Mucosa of rectum (tissue), 2 donors: ENCODE measurements around the gene KRTAP29-1.

Experiments used
- H3K27ac ChIP-seq, 2 donors: one replicate each; pipeline ENCODE4 v1.7.0; 2013; ENCODE audit warnings: inconsistent platforms in 2 of 2, low read depth in 2 of 2, low read length in 2 of 2
- H3K27me3 ChIP-seq, 2 donors: one replicate each; pipeline ENCODE4 v1.7.0; 2013; ENCODE audit warnings: low read length in 2 of 2; ENCODE audit not compliant: control insufficient read depth in 2 of 2, insufficient read depth in 2 of 2
- H3K36me3 ChIP-seq, 2 donors: one replicate each; pipeline ENCODE4 v1.7.0; 2013; ENCODE audit warnings: low read length in 2 of 2; ENCODE audit not compliant: control insufficient read depth in 2 of 2, insufficient read depth in 2 of 2
- H3K4me1 ChIP-seq, 2 donors: one replicate each; pipeline ENCODE4 v1.7.0; 2013; ENCODE audit warnings: low read length in 2 of 2, mild to moderate bottlenecking in 1 of 2; ENCODE audit not compliant: control insufficient read depth in 2 of 2, insufficient read depth in 2 of 2
- H3K4me3 ChIP-seq, 2 donors: one replicate each; pipeline ENCODE4 v1.7.0; 2013; ENCODE audit warnings: low read length in 2 of 2
- H3K9ac ChIP-seq, 2 donors: one replicate each; pipeline ENCODE4 v1.7.0; 2013; ENCODE audit warnings: low read length in 2 of 2, low read depth in 1 of 2, mild to moderate bottlenecking in 1 of 2
- H3K9me3 ChIP-seq, 2 donors: one replicate each; pipeline ENCODE4 v1.7.0; 2013; ENCODE audit warnings: low read length in 2 of 2; ENCODE audit not compliant: control insufficient read depth in 2 of 2
- donor health status: healthy.
- donor health status: Normal muscosa, but diverticular disease.

The KRTAP29-1 gene

DNA sequence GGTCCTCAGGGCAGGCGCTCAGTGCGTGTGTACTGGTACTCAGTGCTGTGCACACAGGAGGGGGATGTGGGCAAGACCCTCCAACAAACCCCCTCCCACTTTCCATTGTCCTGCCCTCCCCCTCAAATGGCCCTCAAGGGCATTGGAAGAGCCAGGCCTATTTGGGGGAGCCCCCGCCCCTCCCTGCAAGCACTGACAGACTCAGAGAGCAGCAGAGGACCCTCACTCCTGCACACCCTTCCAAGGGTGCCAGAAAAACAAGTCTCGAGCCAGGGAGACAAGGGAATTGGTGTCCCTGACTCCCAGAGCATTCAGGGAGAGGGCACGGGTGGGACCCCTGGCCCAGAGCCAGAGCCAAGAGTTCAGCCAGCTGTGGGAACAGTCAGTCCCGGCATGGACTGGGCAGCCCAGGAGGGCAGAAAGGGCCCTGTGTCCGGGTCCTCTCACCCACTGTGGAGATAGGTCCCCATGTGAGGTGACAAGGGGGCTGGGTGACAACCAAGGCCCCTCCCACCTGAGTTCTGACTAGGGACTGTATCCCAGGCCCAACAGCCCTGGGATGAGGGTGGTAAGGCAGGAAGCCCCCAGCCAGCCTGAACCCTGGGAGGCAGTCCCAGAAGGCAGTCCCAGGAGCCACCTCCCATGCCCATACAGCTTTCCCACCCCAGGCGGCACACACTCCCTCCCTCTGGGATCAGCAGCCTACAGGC lies 24.9 kb upstream of the KRTAP29-1 start:
- Histone ChIP-seq H3K4me3 (no peak overlapping the region), H3K36me3 (no peaks in the 10 kb centered on the region), H3K4me1 (no peaks in the 10 kb centered on the region), H3K27ac (no peak overlapping the region), H3K27me3 (no peaks in the 10 kb centered on the region), H3K9ac (no peak overlapping the region), H3K9me3 (no peaks in the 10 kb centered on the region)

DNA sequence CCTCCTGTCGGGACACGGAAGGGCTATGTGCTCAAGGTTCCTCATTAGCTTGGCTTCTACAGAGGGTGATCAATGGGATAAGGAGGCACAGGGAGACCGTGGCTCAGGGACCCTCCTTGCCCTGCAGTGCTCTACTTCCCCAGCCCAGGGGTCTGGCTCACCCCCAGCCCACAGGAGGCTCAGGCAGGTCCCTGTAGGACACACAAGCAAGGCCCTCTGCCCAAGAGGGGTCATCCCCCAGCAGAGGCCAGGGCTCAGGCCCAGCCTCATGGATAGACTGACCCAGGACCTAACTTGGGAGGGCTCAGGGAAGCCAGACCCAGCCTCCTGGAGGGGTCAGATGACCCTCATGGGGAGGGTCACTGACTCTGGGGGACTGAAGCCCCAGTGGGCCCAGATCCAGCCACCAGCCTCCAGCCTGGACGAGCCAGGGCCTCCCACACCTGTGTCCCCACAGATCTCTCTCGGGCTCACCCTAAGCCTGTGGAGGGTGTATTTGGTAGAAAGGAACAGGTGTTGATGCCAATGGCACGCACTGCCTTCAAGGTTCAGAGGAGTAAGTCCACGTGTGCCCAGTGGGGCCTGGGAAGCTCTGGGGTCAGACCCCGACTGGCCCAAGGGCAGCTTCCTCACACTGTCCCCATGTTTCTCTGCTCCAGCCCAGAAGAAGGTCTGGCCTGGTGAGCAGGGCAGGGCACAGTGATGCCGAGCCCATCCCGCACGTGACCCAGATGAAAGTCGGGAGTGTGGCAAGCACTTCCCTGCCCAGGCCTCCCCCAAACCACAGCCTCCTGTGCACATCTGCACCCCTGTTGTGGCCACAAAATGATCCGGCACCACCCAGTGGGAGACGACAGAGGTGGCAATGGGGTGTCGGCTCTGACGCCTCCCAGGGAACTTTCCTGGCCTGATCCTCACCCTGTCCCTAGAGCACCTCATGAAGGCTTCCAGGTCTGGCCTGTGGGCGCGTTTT lies 23.8 kb upstream of the KRTAP29-1 start:
- Histone ChIP-seq H3K4me3 (no peak overlapping the region), H3K4me1 (no peaks in the 10 kb centered on the region)

GRCh38 chr17:41325611-41326010 lies 23.0 kb upstream of the KRTAP29-1 start:
- no peak overlapping the region for H3K9ac ChIP-seq
- no peak overlapping the region for H3K4me3 ChIP-seq
- H3K36me3 ChIP-seq, result no peaks in the 10 kb centered on the region
- no peak overlapping the region for H3K27ac ChIP-seq
- H3K4me1 ChIP-seq, result no peaks in the 10 kb centered on the region
- H3K27me3 ChIP-seq, result no peaks in the 10 kb centered on the region
- H3K9me3 ChIP-seq, result no peaks in the 10 kb centered on the region

More for the DNA sequence above, 23.8 kb upstream of the KRTAP29-1 start:
- Histone ChIP-seq H3K36me3 (no peaks in the 10 kb centered on the region), H3K27ac (no peak overlapping the region), H3K9ac (no peak overlapping the region), H3K9me3 (no peaks in the 10 kb centered on the region), H3K27me3 (no peaks in the 10 kb centered on the region)

DNA sequence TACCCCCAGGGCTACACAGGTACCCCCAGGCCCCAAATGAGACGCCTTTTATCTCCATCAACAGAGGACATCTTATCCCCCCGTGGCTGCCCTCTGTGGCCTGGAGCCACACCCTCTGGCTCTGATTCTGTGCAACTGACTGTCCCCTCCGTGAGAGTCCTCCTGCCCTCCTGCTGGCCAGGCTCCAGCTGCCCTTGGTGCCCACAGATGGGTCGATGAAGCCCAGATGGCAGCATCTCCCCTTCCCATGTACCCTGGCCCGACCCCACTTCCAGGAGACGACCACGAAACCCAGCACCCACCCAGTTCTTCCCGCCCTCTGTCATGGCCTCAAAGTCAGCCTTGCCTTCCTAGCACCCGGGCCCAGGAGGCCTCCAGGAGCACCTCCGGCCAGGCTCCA lies 22.5 kb upstream of the KRTAP29-1 start:
- Histone ChIP-seq H3K9ac (no peak overlapping the region), H3K36me3 (no peaks in the 10 kb centered on the region), H3K9me3 (no peaks in the 10 kb centered on the region), H3K4me3 (no peak overlapping the region), H3K27ac (no peak overlapping the region), H3K27me3 (no peaks in the 10 kb centered on the region), H3K4me1 (no peaks in the 10 kb centered on the region)

GRCh38 chr17:41324180-41325075 lies 21.8 kb upstream of the KRTAP29-1 start:
- Histone ChIP-seq H3K27ac (no peak overlapping the region), H3K27me3 (no peaks in the 10 kb centered on the region), H3K9me3 (no peaks in the 10 kb centered on the region), H3K4me1 (no peaks in the 10 kb centered on the region), H3K36me3 (no peaks in the 10 kb centered on the region), H3K4me3 (no peak overlapping the region), H3K9ac (no peak overlapping the region)

DNA sequence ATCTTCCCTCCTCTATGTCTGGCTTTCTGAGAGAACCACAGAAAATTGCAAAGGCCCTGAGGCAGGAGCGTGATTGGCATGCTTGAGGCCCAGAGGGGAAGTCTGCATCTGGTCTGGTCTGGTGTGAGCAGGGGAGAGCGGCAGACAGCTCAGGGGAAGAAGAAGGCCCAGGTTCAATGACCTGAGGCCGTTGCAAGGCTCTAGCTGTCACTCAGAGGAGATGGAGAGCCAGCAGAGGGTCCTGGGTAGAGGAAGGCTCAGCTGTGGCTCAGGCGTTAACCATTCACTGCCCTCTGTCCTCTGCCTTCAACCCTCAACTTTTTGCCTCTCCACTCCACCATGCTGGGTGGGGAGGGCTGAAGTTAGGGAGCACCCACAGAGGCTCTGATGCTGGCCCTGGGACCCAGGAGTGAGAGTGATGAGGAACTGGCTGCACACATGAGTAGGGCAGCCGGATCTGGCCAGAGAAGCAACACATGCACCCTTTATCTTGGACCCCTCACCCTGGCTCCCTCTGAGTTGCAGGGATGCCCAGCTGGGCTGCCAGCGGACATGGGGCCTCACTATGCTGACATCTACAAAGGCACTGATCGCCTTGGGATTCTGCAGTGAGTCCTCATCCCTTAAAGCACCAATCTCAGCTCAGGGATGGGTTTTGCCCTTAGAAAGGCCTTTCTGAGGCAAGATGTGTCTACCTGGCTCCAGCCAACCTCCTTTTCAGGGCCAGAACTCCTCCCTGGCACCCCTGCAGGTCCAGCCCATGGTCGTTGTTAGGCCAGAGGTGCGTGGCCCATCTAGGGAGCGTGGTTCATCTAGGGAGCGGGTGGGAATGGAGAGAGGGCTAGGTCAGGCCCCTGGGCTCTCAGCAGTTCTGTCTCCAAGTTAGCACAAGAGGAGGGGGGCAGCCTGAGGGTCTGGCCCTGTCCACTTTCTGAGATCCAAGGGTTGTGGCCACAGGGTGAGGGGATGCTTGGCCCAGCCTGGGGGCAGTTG lies 20.5 kb upstream of the KRTAP29-1 start:
- Histone ChIP-seq H3K9me3 (no peaks in the 10 kb centered on the region), H3K36me3 (no peaks in the 10 kb centered on the region), H3K27ac (no peak overlapping the region), H3K9ac (no peak overlapping the region), H3K4me1 (no peaks in the 10 kb centered on the region), H3K27me3 (no peaks in the 10 kb centered on the region), H3K4me3 (no peak overlapping the region)

DNA sequence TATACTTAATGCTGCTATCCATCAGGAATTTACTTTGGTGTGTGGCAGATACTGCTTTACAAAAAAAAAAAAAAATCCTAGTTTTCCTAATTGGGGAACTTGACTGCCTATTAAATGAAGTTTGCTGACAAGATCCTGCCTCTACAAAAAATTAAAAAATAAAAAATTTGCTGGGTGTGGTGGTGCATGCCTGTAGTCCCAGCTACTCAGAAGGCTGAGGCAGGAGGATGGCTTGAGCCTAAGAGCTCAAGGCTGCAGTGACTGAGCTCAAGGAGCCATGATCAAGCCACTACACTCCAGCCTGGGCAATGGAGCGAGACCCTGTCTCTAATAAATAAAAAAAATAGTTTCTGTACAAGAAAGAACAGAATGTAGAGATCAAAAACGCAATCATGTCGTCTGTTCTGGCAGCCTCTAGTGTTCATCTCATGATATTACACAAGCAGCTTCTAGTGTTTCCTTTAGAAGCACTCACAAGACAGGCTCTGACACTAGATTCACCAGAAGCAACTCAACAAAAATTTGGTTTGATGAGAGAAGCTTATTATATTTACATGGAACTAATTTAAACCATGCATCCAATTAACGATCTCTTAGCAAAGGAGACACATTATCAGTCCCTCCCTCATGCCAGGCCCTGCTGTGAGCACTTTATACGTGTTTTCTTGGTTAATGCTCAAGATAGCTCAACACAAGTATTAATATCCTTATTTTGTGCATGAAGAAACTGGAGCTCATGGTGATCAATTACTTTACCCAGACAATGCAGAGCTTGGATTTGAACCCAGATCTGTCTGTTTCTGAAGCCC lies 19.6 kb upstream of the KRTAP29-1 start:
- no peaks in the 10 kb centered on the region for H3K4me1 ChIP-seq
- H3K9me3 ChIP-seq, result no peaks in the 10 kb centered on the region
- no peaks in the 10 kb centered on the region for H3K36me3 ChIP-seq
- no peak overlapping the region for H3K27ac ChIP-seq
- no peak overlapping the region for H3K4me3 ChIP-seq
- H3K9ac ChIP-seq, result no peak overlapping the region
- H3K27me3 ChIP-seq, result no peaks in the 10 kb centered on the region

DNA sequence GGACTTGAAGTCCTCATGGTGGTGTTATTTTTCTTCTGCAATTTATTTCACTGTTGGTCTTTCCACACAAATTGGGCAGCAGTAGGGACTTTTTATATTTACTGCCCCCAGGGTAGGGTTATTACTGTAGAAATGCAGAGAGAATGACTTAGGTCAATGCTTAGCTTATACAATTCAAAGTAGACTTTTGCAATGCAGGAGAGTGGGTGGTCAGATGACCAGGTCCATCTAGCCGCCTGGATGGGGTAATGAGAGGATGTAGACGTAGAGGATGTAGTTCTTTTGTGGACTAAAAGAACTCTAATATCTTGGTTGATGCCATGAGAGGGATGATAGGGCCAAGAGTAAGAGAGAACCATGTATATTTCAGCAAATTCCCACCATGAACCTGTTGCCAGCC lies 15.6 kb upstream of the KRTAP29-1 start:
- peaks cover 0 to 6% of the 10 kb centered on the region in 2 donors for H3K27me3 ChIP-seq
- no peaks in the 10 kb centered on the region for H3K36me3 ChIP-seq
- no peak overlapping the region for H3K9ac ChIP-seq
- no peaks in the 10 kb centered on the region for H3K9me3 ChIP-seq
- H3K4me3 ChIP-seq, result no peak overlapping the region
- H3K4me1 ChIP-seq, result no peaks in the 10 kb centered on the region
- no peak overlapping the region for H3K27ac ChIP-seq
